HepG2 (cell line): Measurements from ENCODE around the gene PCAT7. TPM values are rescaled to one million over a fixed set of nuclear protein-coding genes. Genes with fewer than 3 reads are reported as not detected.

Experiments
- ATAC-seq: fragments of 200-7000 bp; cut with Tn5 transposase; 3 replicates; pipeline ENCODE4 v1.9.1; 2020; ENCODE audit warnings: mild to moderate bottlenecking, moderate library complexity
- BruUV-seq: library from RNA; stranded (reverse); fragments of 400-500 nt; replicated peaks from 2 replicates; lab custom pipeline; 2021; lab: Mats Ljungman, UMichigan
- CTCF ChIA-PET: fragments of 300-600 bp; formaldehyde crosslinking; extraction: SDS; loops from one replicate; lab custom pipeline; 2021; ENCODE audit warnings: low total read pairs, inconsistent platforms, low intra/inter-chr PET ratio; lab: Yijun Ruan, JAX
- POLR2A ChIA-PET: fragments of 350-600 bp; sonication (Branson Sonifier 250); formaldehyde crosslinking; loops from one replicate; lab custom pipeline; 2020; ENCODE audit warnings: antibody characterized with exemption, inconsistent platforms; lab: Yijun Ruan, JAX
- DNase-seq: peaks from one replicate; pipeline ENCODE4 v3.0.0-alpha.2; 2015; ENCODE audit warnings: low spot score
- FAIRE-seq: peaks from 3 replicates; lab custom pipeline; 2011; peaks lifted over from hg19 to GRCh38; lab: Jason Lieb, UNC
- H2AFZ ChIP-seq: one replicate; pipeline ENCODE4 v1.6.1; 2011; ENCODE audit warnings: low read length, inconsistent platforms
- H3K27ac ChIP-seq: fragments of 300-600 bp; 3 replicates; pipeline ENCODE4 v1.8.0; 2011; ENCODE audit warnings: mixed run types, mild to moderate bottlenecking, mixed read lengths, low read length, inconsistent platforms; ENCODE audit not compliant: insufficient read depth; ENCODE audit errors: extremely low read length
- H3K27me3 ChIP-seq, 2 experiments: fragments of 200-600 bp in 1 of 2; 2 replicates in 1 of 2; 3 replicates in 1 of 2; pipeline versions ENCODE4 v1.6.0 to v1.8.0; 2011; ENCODE audit warnings: low read length in 2 of 2, mild to moderate bottlenecking in 2 of 2, moderate library complexity in 2 of 2, inconsistent platforms in 1 of 2; ENCODE audit not compliant: insufficient read depth in 2 of 2, control insufficient read depth in 1 of 2
- H3K36me3 ChIP-seq, 2 experiments: fragments of 200-600 bp in 1 of 2; replicated peaks in 1 of 2; 2 replicates in 1 of 2; 3 replicates in 1 of 2; pipeline versions ENCODE4 v1.5.1 to v1.8.0; 2011; ENCODE audit warnings: low read length in 2 of 2, inconsistent platforms in 1 of 2; ENCODE audit not compliant: insufficient read depth in 2 of 2, control insufficient read depth in 1 of 2
- H3K4me1 ChIP-seq: 2 replicates; pipeline ENCODE4 v1.5.1; 2012; ENCODE audit warnings: low read length, inconsistent platforms; ENCODE audit not compliant: insufficient read depth
- H3K4me2 ChIP-seq: 2 replicates; pipeline ENCODE4 v1.6.0; 2011; ENCODE audit warnings: low read depth, low read length, inconsistent platforms
- H3K4me3 ChIP-seq, 3 experiments: fragments of 200-600 bp in 1 of 3; sonication (generic), shearing (Covaris generic) in 1 of 3; replicated peaks in 1 of 3; 2 replicates each; pipeline ENCODE4 v1.5.1; 2011 to 2016; ENCODE audit warnings: low read length in 3 of 3, inconsistent platforms in 2 of 3, low read depth in 2 of 3, mild to moderate bottlenecking in 2 of 3, control low read depth in 1 of 3, mixed read lengths in 1 of 3; ENCODE audit not compliant: insufficient read depth in 1 of 3
- H3K79me2 ChIP-seq: one replicate; pipeline ENCODE4 v1.6.1; 2011; ENCODE audit warnings: low read length, inconsistent platforms; ENCODE audit not compliant: insufficient read depth
- H3K9ac ChIP-seq: 2 replicates; pipeline ENCODE4 v1.6.0; 2011; ENCODE audit warnings: mild to moderate bottlenecking, low read depth, low read length, inconsistent platforms; ENCODE audit not compliant: insufficient read depth
- H3K9me3 ChIP-seq: 2 replicates; pipeline ENCODE4 v1.5.1; 2012; ENCODE audit warnings: mild to moderate bottlenecking, low read length
- H4K20me1 ChIP-seq: 2 replicates; pipeline ENCODE4 v1.6.0; 2011; ENCODE audit warnings: inconsistent platforms, mild to moderate bottlenecking, low read length, moderate library complexity; ENCODE audit not compliant: insufficient read depth
- CEBPB ChIP-seq: IDR thresholded peaks from 2 replicates; pipeline ENCODE4 v1.6.1; 2011; ENCODE audit warnings: low read depth, low read length, improper control_type of control experiment, borderline replicate concordance
- LRRFIP1 ChIP-seq: sonication (generic); formaldehyde crosslinking; conservative IDR thresholded peaks from 2 replicates; pipeline ENCODE4 v1.4.0; 2020; ENCODE audit warnings: missing genetic modification reagents
- NFYB ChIP-seq: sonication (generic); formaldehyde crosslinking; IDR thresholded peaks from 2 replicates; pipeline ENCODE4 v1.4.0; 2020; ENCODE audit warnings: missing genetic modification reagents
- POLR2AphosphoS5 ChIP-seq: IDR thresholded peaks from 2 replicates; pipeline ENCODE4 v1.6.1; 2012; ENCODE audit warnings: low read depth, low read length
- ZNF552 ChIP-seq: sonication (generic); formaldehyde crosslinking; IDR thresholded peaks from 2 replicates; pipeline ENCODE4 v1.9.0; 2022; ENCODE audit warnings: missing genetic modification reagents, mild to moderate bottlenecking, borderline replicate concordance
- ZNF580 ChIP-seq: IDR thresholded peaks from 2 replicates; pipeline ENCODE4 v1.6.1; 2016; ENCODE audit warnings: low read depth, borderline replicate concordance
- WGBS: methylation state at CpG from one replicate; pipeline ENCODE4 v1.1.6; 2017; ENCODE audit warnings: low lambda C conversion rate; 5-methylcytosine and 5-hydroxymethylcytosine counted together
- in situ Hi-C: cut with HindIII; loops from 2 replicates; pipeline ENCODE4 v1.10.0; 2017; ENCODE audit warnings: low pct_unique_long_range_greater_than_20kb; ENCODE audit not compliant: extremely low pct_ligation_motif_present
- intact Hi-C: fragments of 100-400 bp; cut with micrococcal nuclease; formaldehyde crosslinking; loops from one replicate; pipeline ENCODE4 v1.10.0; 2022; ENCODE audit not compliant: unreplicated experiment
- polyA plus RNA-seq, 8 experiments: library from polyadenylated mRNA; depleted of rRNA in 3 of 8; stranded (reverse) in 7 of 8; unstranded in 1 of 8; fragments of >200 nt; fragmentation: Illumina TruSeq in 4 of 8; extraction: Trizol in 4 of 8; gene quantifications; 2 replicates each; pipeline versions ENCODE4 v1.2.1 to v1.2.3, GENCODE V29; 2011 to 2016; ENCODE audit warnings: low read depth in 4 of 8, missing spikeins in 1 of 8, mixed read lengths in 1 of 8; ENCODE audit not compliant: insufficient read depth in 1 of 8
- total RNA-seq, 5 experiments: library from RNA; depleted of rRNA; stranded (reverse); fragments of >200 nt; fragmentation: Illumina TruSeq; extraction: Trizol; gene quantifications; 2 replicates each; pipeline ENCODE4 v1.2.3, GENCODE V29; 2016; ENCODE audit warnings: low read depth in 1 of 5

Gene PCAT7
- total and polyA plus RNA-seq, 2 of the 13 experiments (the other 11 are each of a cell fraction or from before 2014, with no cell fraction given) = 2.3 to 3.9 TPM

- in situ Hi-C loops = no loop called here
- H3K9ac ChIP-seq = no peak overlapping the region
- no peak overlapping the region for H2AFZ ChIP-seq
- ChIA-PET POLR2A (no interaction called here), CTCF (no interaction called here)
- 59% methylated on average over 12 of the region's 17 CpGs for whole genome bisulfite sequencing
- no peaks in the 10 kb centered on the region for H3K79me2 ChIP-seq
- no peaks in the 10 kb centered on the region for H3K36me3 ChIP-seq
- TF ChIP-seq ZNF580 (CRISPR knock-in tag) (no peak), LRRFIP1 (no peak), POLR2AphosphoS5 (no peak), CEBPB (no peak), ZNF552 (CRISPR knock-in tag) (no peak), NFYB (no peak)
- H3K4me2 ChIP-seq = no peak overlapping the region
- H3K27ac ChIP-seq = no peak overlapping the region
- H3K27me3 ChIP-seq = no peaks in the 10 kb centered on the region; a peak in 1 of 5 replicates
- DNase-seq (no peak), FAIRE-seq (no peak), ATAC-seq (no peak)
- intact Hi-C loops = no loop called here
- no TSS peak for BruUV-seq
- no peaks in the 10 kb centered on the region for H4K20me1 ChIP-seq
- no peaks in the 10 kb centered on the region for H3K9me3 ChIP-seq
- no peaks in the 10 kb centered on the region for H3K4me1 ChIP-seq
- H3K4me3 ChIP-seq = no peak overlapping the region
These were observed 14.3 kb downstream of the PCAT7 start for GRCh38 chr9:94568972-94569712.
